GM03348 (cell line): ENCODE measurements around the gene GPR65.
"Not testable (repeated sequence)": the region's sequence is repeated elsewhere in the genome, so short reads cannot be mapped to it uniquely, and the experiment has no call there.

Experiments
- DNase-seq: peaks from one replicate; pipeline ENCODE4 v3.0.0; 2012; ENCODE audit warnings: low spot score

The GPR65 gene

DNA sequence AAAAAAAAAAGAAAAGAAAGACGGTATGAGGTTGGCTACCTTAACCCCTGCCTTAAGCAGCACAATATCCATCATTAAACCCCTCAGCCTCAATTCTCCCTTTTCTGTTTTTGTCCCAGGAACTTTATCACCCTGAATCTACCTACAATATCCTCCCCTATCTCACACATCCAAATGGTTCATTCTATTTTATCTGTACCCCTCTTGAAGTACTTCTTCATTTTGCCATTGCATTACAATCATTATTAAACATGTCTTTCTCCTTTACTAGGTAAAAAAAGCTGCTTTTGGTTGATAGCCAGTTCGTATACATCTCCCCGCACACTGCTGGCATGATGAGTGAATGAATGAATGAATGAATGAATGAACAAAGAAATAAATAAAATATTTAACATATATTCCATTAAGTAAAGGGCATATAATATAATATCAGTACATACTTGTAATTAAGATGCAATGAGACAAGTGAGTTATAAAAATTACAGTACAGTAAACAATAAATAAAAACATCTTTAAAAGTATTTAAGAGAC, 364 bp upstream of the GPR65 start:
- DNase-seq, result no peak

DNA sequence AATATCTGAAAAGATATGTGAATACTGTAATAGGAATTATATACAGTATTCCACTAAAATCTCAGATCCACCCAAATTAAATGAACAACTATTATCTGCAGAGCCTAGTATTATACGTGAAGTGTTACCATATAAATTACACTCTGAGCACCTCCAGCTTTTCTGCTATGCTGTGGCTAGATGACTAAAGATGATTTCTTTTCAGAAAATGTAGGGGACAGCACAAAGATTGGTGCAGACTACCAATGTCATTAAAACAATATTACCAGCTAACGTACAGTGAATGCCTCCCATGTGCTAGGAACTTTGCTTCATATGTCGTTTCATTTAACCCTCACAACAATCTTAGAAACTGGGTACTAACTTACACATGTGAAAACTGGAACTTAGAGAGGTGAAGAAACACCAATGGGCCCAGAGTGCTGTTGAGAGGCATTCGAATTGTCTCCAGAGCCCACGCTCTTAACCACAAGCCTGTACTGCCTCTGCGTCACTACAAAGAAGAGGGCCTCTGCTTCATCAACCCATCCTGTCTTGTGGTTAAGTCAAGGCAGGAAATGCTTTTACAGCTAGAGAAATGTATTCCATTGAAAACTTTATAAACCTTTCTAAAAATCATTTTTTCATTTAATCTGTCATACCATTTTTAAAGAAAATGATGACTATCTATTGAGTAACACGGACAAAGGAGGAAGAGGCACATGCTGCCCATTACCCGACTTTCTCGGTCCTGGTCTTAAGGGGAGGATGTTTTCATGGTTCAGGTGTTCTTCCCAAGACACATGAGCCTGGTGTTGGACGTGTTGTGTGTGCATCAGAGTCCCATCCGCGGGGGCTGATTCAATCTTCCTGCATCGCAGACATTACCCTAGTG, 1.3 kb downstream of the GPR65 start:
- no peak for DNase-seq

DNA sequence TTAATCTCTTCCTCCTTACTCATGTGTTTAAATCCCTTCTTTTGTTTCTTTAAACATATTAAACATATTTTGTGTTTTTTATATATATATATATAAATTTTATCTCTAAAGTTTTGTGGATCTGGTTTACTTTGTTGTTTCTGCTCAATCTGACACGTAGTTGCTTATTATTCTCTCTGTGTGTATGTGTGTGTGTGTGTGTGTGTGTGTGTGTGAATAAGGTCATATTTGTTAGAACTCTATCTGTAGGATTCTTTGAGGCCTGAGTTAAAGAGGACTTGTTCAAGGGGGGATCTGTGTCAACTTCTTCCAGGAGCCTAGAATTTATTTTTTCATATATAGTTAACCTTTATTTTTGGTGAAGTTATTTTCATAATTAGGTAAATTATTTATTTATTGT, 2.7 kb downstream of the GPR65 start:
- no peak for DNase-seq

DNA sequence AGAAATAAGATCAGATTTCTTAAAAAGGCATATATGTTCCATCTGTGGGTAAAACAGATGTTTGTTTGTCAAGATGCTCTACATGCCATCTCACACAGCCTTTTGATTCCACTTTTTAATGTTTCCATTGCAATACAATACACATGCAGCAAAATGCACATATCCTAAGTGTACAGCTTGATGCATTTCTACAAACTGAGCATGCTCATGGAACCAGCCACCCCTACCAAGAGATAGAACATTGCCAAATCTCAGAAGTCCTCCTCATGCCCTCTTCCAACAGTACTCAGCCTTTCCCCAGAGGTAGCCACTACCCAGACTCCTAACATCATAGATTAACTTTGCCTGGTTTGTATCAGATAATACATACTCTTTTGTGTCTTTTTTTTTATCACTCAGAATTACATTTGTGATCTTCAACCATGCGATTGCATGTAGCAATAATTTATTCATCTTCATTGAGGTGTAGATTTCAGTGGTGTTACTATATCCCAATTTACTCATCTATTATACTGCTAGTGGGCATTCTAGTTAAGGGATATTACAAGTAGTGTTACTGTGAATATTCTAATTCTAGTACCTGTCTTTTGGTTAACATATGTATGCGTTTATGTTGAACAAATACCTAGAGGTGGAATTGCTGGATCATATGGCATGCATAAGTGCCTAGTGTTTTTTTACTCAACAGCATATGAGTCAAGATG, 3.3 kb downstream of the GPR65 start:
- no peak for DNase-seq

DNA sequence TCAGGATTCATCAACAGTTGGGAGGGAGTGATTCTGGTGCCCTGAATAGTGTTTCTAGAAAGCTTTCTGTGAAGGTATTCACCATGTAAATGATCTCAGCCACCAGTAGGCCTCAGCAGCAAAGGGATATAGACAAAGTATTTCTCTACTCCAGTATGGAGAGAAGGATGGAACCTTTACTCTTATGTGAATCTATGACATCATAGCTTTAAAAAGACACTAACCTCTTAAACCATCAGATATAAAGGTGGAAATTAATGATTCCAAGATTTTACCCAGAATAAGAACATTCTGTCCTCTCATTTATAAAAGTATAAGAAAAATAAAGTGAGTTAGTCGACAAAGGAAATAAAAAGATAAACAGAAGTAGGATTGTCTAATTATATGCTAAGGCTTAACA, 4.6 kb downstream of the GPR65 start:
- no peak for DNase-seq

DNA sequence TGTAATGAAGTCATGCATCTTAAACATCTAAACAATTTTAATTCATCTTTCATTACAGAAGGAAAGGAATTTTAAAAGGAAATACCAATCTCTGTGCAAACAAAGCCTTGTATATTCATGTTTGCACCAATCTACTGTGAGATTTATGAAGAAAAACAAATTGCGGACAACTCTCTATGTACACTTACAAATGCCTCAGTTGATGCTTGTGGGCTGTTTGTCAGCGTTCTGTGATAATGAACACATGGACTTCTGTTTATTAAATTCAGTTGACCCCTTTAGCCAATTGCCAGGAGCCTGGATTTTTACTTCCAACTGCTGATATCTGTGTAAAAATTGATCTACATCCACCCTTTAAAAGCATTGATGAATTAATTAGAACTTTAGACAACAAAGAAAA, 5.4 kb downstream of the GPR65 start:
- DNase-seq, result no peak

DNA sequence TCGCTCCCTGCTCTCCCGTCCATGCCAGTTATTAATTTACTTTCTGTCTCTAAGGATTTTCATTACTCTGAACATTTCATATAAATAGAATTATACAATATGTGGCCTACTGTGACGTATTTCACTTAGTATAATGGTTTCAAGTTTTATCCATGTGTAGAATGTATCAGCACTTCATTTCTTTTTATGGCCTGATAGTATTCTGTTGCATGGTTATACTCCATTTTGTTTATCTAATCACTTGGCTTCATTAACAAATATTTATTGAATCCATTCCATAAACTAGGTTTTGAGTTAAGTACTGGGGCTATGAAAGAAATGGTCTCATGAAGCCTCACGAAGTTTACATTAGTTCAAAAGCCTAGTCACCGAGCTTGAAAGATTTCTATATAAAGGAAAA, 7.6 kb downstream of the GPR65 start:
- DNase-seq, result no peak

DNA sequence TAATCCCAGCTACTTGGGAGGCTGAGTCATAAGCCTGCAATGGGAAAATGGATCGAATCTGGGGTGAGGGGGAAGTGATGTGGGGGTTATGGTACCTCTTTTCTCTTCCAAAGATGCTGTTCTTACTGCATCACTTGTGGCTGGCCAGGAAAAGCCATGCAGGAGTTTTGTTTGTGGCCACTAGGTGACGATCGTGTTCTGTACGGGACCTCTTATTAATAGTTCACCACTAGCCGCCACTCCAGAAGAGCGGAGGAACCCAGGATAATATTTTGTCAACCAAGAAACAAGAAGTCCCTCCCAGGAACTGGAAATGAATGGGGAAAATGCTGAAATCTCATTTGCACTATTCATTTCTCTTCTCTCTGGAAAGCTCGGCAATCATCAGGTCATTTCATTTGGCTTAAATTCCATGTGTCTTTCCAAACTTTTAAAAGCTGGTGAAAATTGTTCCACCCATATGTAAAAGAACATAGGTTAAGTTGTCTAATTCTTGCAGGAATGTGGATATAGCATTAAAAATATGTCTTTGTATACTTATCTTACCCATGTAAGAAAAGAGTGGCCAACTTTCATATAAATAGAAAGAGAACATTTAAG, 8.9 kb downstream of the GPR65 start:
- peak; percentile 79 for DNase-seq

DNA sequence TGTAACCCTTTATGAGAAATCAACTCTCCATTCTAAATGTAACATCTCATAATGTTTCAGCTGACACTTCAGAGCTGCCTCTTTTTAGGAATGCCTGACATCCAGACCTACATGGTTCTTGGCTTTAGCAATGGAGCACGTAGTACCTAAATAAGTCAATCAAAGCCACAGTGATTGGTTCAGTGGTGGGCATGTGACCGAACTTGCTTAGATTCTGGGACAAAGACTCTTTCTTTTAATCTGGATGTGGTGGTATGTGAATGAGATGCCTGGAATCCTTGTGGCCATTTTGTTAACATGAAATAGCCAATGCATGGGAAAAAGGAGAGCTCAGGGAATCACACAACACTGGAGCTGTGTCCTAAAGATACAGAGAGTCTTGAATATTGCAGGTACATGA, 11.8 kb downstream of the GPR65 start:
- no peak for DNase-seq

DNA sequence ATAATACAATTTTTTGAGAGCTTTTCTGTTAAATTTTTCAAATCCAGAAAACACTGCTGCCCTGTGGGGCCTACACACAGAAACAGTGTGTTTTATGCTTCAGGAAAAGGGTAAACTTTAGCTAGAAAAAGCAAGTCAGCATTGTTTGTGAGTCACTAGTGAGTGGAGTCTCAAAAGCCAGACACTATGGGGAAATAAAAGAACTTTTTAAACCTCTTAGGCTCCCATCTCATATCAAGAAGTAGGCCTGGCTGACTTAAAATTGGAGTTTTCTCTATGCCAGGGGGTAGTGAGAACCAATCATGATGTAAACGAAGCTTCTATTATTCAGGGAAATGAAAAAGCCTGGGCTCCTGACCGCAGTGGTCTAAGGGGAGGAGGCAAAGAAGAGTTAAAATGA, 12.6 kb downstream of the GPR65 start:
- no peak for DNase-seq

DNA sequence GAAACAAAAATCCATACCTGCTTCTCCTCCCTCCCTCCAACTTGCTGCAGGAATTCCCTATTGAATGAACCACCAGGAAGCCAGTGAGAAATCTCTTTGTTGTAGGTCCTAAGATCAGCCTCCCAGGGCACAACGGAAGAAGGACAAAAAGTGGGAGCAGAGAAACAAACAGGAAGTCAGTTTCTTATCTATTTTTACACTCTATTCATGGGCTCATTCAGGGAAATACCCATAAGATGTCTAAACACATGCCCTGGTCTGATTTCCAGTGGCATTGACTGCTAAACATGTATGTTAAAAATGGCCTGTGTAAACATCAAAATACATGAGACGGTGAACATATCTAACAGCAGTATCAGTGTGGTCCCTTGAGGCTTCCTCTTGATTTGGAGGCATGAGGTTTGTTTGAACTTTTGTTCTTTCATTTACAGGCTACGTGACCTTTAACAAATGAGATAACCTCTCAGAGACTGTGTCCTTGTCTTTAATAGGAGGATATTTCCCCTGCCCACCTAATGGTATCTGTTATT, 18.8 kb downstream of the GPR65 start:
- no peak for DNase-seq

DNA sequence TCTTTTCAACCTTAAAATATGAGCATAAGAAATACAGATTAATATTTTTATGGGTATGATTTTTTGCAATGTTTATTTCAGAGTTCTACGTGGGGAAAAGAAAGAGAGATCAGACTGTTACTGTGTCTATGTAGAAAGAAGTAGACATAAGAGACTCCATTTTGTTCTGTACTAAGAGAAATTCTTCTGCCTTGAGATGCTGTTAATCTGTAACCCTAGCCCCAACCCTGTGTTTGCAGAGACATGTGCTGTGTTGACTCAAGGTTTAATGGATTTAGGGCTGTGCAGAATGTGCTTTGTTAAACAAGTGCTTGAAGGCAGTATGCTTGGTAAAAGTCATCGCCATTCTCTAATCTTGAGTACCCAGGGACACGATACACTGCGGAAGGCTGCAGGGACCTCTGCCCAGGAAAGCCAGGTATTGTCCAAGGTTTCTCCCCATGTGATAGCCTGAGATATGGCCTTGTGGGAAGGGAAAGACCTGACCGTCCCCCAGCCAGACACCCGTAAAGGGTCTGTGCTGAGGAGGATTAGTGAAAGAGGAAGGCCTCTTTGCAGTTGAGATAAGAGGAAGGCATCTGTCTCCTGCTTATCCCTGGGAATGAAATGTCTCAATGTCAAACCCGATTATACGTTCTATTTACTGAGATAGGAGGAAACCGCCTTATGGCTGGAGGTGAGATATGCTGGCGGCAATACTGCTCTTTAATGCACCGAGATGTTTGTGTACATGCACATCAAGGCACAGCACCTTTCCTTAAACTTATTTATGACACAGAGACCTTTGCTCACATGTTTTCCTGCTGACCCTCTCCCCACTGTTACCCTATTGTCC, 19.5 kb downstream of the GPR65 start:
- not testable (repeated sequence) for DNase-seq

DNA sequence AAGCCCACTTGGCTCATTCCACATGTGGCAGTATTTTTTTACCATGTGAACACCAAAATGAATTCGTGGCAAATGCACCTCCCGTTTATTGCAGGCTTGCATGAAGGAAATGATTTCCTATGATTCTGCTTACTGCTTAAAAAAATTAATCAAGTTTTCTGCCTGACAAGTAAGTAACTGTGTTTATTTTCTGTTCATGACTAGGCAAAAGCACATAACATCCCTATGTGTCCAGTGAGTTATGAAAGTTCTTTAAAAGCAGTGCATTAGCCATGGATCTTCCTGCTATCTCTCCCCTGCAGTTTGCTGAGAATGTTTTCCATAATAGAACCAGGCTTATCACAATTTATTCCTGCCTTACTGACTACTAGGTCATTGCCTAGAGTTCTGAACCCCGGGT, 20.4 kb downstream of the GPR65 start:
- no peak for DNase-seq

DNA sequence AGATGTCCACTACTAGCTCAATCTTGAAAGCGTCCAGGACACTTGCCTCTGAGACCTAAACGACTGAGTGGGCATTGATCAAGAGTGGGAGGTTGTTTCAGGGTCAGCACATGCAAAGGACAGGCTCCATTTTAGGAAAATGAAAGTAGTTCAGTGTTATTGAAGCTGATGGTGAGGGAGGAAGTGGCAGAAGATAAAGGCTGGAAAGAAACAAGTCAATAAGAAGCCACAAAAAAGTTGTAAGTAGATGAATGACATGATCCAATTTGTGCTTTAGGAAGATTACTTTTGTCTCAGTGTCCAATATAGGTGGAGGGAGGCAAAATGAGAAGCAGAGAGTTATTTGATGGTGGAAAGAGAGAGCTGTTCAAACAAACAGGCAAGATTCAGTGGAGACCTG, 22.0 kb downstream of the GPR65 start:
- DNase-seq, result no peak

DNA sequence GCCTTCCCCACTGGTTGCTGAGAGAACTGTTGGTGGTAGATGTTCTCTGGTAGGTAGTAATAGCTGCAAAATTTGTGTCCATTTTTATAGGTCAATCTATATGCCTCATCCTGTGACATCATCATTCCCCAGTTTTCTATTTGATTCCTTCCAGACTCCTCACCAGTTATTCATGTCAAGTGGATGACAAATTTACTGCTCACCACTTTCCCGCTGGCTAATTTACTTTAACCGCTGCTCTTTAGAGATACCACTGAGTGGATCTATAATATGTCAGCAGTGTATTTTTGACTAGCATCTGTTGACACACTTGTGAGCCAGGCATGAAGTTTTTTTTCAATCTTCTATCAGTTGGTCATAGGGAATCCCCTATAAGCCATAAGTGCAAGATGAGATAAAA, 24.6 kb downstream of the GPR65 start:
- DNase-seq, result no peak

DNA sequence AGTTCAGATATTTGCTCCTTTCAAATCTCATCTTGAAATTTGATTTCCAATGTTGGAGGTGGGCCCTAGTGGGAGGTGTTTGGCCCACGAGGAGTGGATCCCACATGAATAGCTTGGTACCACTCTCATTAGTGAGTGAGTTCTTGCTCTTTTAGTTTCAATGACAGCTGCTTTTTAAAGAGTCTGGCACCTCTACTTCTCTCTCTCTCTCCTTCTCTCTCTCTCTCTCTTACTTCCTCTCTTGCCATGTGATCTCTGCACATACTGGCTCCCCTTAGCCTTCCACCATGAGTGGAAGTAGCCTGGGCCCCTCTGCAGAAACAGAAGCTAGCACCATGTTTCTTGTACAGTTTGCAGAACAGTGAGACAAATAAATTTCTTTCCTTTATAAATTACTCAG, 25.1 kb downstream of the GPR65 start:
- no peak for DNase-seq

DNA sequence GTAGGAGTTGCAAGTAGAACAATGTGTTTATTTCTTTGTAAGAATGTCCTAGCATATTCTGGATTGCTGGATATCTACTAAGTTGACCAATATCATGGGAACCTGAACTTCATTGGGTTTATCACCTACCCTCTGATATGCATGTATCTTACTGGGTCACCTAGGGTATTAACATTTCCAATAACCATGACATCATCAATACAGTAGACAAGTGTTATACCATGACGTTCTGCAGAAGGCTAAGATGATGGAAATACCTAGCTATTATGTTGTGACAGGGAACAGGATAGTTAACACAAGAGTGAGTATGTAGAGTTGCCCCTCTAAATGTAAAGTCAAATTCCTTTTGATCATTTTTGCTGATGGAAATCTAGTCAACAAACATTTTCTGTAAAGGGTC, 26.0 kb downstream of the GPR65 start:
- no peak for DNase-seq

DNA sequence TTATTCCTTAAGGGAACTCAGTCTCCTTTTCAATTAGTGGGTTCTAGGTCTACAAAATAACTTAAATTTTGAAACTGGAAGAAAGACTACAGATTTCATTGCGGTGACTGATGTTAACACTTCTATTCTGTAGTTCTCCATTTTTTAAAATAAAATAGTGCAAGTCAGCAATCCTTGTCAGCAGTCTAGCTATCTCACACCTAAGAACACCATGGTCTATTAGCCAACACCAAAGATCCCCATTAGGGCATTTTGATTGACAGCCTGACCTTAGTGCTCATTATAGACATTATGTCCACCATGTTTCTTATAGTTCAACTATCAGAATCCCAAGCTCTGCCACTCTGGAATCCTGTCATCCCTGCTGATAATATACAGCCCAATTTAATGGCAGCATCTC, 27.4 kb downstream of the GPR65 start:
- DNase-seq, result no peak

DNA sequence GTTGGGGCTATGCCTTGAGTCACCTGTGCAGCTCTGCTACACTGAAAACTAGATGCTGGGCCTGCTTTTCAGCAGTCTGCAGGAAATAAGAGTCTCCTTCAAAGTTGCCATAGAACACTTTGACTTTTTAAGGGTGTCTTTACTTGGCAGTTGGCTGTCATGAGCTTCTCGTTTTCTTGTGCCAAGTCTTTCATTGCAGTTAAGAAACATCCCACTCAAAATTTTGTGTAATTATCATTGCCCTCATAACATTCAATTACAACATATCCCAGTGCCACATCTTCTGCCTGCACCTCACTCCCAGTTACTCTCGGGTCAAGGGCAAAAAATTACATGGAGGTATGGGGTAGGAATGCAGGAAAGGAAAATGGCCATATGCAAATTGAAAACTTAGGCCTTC, 29.1 kb downstream of the GPR65 start:
- no peak for DNase-seq

DNA sequence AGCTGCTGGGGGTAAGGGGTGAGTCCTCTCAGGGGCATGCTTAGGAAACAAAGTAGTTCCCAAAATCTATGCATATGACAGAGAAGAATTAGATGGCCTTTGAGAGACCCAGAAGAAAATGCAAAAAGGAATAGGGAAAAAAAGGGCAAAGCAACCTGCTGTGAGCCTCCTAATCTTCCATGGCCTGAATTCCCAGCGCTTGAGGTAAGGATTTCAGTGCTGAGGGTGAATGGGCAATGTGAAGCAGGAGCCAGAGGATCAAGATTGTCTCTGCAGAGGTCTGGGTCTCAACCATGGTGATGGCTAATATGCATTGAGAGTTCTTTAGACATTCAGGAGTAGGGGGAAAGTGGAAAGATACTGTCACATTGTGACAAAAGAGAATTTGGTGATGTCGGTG, 31.5 kb downstream of the GPR65 start:
- DNase-seq, result no peak

DNA sequence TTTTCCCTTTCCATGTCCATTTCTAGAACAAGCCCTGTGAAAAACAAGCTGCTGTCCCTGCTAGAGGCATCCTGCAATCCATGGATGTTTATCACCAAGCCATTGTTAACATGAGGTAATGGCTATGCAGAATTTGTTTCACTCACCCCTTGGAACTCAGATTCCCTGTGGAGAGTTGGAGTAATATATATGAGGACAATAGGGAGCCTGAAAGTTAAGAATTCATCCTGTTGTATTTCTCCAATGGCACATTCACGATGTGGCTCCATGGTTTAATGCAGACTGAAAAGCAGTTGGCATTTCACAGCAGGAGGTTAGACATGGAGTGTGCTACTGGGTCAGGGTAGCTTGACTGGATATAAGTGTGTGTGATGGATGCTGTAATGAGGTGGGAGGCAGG, 32.4 kb downstream of the GPR65 start:
- DNase-seq, result no peak

DNA sequence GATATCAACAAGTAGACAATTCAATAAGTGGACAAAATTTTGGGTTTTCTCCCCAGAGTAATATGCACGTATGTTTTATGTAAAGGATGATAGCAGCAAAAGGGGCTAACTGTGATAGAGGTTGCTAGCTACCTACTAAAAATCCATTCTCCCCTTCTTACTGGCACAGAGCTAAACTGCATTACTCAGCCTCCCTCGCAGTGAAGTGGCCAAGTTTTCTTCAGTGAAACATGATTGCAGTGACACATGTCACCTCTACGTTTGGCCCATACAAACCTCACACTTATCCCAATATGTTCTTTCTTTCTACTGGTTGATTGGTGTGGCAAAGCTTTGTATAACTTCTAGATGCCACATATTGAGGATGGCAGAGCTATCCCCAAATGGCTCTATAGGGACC, 34.3 kb downstream of the GPR65 start:
- no peak for DNase-seq
